Islet precursor cell (in vitro differentiated cells): Measurements from ENCODE around the gene C19orf81.

Experiments used
- DNase-seq: peaks from one replicate; pipeline ENCODE4 v3.0.0-alpha.2; 2018

Gene C19orf81

GRCh38 chr19:50632151-50632835 lies 17.0 kb upstream of the C19orf81 start:
- DNase-seq: no peak

GRCh38 chr19:50633359-50633758 lies 15.9 kb upstream of the C19orf81 start:
- DNase-seq: no peak

- DNase-seq: no peak
These were observed 15.3 kb upstream of the C19orf81 start for GRCh38 chr19:50633973-50634372.

GRCh38 chr19:50636317-50637085 lies 12.7 kb upstream of the C19orf81 start:
- no peak for DNase-seq

- DNase-seq: no peak
These were observed 10.6 kb upstream of the C19orf81 start for GRCh38 chr19:50638600-50638999.

GRCh38 chr19:50639121-50640112 lies 9.8 kb upstream of the C19orf81 start, which contains the start of gene SYT3:
TSS of gene SYT3 (minus strand) at chr19:50639881. CDS start at chr19:50637411, 2,470 bp downstream.
- DNase-seq: peak; percentile 81

GRCh38 chr19:50640368-50640767 lies 8.9 kb upstream of the C19orf81 start:
- DNase-seq: no peak

GRCh38 chr19:50644315-50644915 lies 4.8 kb upstream of the C19orf81 start:
- no peak for DNase-seq

- no peak for DNase-seq
These were observed 4.1 kb upstream of the C19orf81 start for GRCh38 chr19:50645107-50645506.

GRCh38 chr19:50646074-50646807 lies 3.0 kb upstream of the C19orf81 start:
- DNase-seq: peak; percentile 82

GRCh38 chr19:50647879-50648615 lies 1.2 kb upstream of the C19orf81 start:
- no peak for DNase-seq

GRCh38 chr19:50648659-50649058 lies 586 bp upstream of the C19orf81 start:
- DNase-seq: no peak

- DNase-seq: no peak
These were observed 1.9 kb downstream of the C19orf81 start for GRCh38 chr19:50651174-50651573.

GRCh38 chr19:50652722-50653121 lies 3.5 kb downstream of the C19orf81 start:
- no peak for DNase-seq

GRCh38 chr19:50654882-50655281 lies 5.6 kb downstream of the C19orf81 start:
- DNase-seq: no peak

- DNase-seq: no peak
These were observed 8.0 kb downstream of the C19orf81 start for GRCh38 chr19:50657222-50657669.

- peak; percentile 100 for DNase-seq
These were observed 8.6 kb downstream of the C19orf81 start for GRCh38 chr19:50657712-50658440.

- DNase-seq: peak; percentile 95
These were observed 9.4 kb downstream of the C19orf81 start for GRCh38 chr19:50658441-50659317.
